HepG2 (cell line): ENCODE results near the gene VAC14. TPM values are rescaled to one million over a fixed set of nuclear protein-coding genes. Genes with fewer than 3 reads are reported as not detected.

Experiments used
- ASH2L ChIP-seq: fragments of 300-600, 200-600 bp; sonication (generic); IDR thresholded peaks from 2 replicates; pipeline ENCODE4 v1.7.0; 2017; ENCODE audit warnings: low read depth, mild to moderate bottlenecking, moderate library complexity, mixed read lengths, low read length; ENCODE audit not compliant: insufficient read length
- BORCS8-MEF2B ChIP-seq: sonication (generic); formaldehyde crosslinking; IDR thresholded peaks from 2 replicates; pipeline ENCODE4 v1.8.0; 2022; ENCODE audit warnings: mild to moderate bottlenecking, missing genetic modification reagents
- CC2D1A ChIP-seq: sonication (generic); formaldehyde crosslinking; IDR thresholded peaks from 2 replicates; pipeline ENCODE4 v1.8.1; 2023; ENCODE audit warnings: mild to moderate bottlenecking, missing genetic modification reagents
- DMAP1 ChIP-seq: IDR thresholded peaks from 2 replicates; pipeline ENCODE4 v1.6.1; 2016
- FOXC1 ChIP-seq: sonication (generic); formaldehyde crosslinking; IDR thresholded peaks from 2 replicates; pipeline ENCODE4 v1.8.0; 2022; ENCODE audit warnings: mild to moderate bottlenecking, missing genetic modification reagents, borderline replicate concordance
- JUN ChIP-seq: sonication (generic); formaldehyde crosslinking; IDR thresholded peaks from 2 replicates; pipeline ENCODE4 v1.4.0; 2020; ENCODE audit warnings: mild to moderate bottlenecking, missing genetic modification reagents
- NR2F2 ChIP-seq: IDR thresholded peaks from 2 replicates; pipeline ENCODE4 v1.6.1; 2012; ENCODE audit warnings: low read depth, inconsistent platforms, borderline replicate concordance
- PRPF4 ChIP-seq: fragments of 200-400 bp; formaldehyde crosslinking; IDR thresholded peaks from 2 replicates; pipeline ENCODE4 v1.6.1; 2016; ENCODE audit warnings: low read length, low read depth; ENCODE audit not compliant: poor library complexity, severe bottlenecking
- RFX1 ChIP-seq: fragments of 450-650 bp; IDR thresholded peaks from 2 replicates; pipeline ENCODE4 v1.6.1; 2017
- SIX4 ChIP-seq: sonication (generic); formaldehyde crosslinking; IDR thresholded peaks from 2 replicates; pipeline ENCODE4 v1.4.0; 2020; ENCODE audit warnings: missing genetic modification reagents
- ZFP36L2 ChIP-seq: sonication (generic); formaldehyde crosslinking; IDR thresholded peaks from 2 replicates; pipeline ENCODE4 v1.4.0; 2020; ENCODE audit warnings: missing genetic modification reagents
- ZMYM3 ChIP-seq: sonication (generic); formaldehyde crosslinking; IDR thresholded peaks from 2 replicates; pipeline ENCODE4 v1.5.1; 2020; ENCODE audit warnings: mild to moderate bottlenecking, missing genetic modification reagents
- ZNF10 ChIP-seq: sonication (generic); formaldehyde crosslinking; IDR thresholded peaks from 2 replicates; pipeline ENCODE4 v1.4.0; 2020; ENCODE audit warnings: mild to moderate bottlenecking, low read depth, missing genetic modification reagents, borderline replicate concordance
- ZNF234 ChIP-seq: sonication (generic); formaldehyde crosslinking; conservative IDR thresholded peaks from 2 replicates; pipeline ENCODE4 v1.5.1; 2020; ENCODE audit warnings: mild to moderate bottlenecking, missing genetic modification reagents
- polyA plus RNA-seq, 8 experiments: library from polyadenylated mRNA; depleted of rRNA in 3 of 8; stranded (reverse) in 7 of 8; unstranded in 1 of 8; fragments of >200 nt; fragmentation: Illumina TruSeq in 4 of 8; extraction: Trizol in 4 of 8; gene quantifications; 2 replicates each; pipeline versions ENCODE4 v1.2.1 to v1.2.3, GENCODE V29; 2011 to 2016; ENCODE audit warnings: low read depth in 4 of 8, missing spikeins in 1 of 8, mixed read lengths in 1 of 8; ENCODE audit not compliant: insufficient read depth in 1 of 8
- total RNA-seq, 5 experiments: library from RNA; depleted of rRNA; stranded (reverse); fragments of >200 nt; fragmentation: Illumina TruSeq; extraction: Trizol; gene quantifications; 2 replicates each; pipeline ENCODE4 v1.2.3, GENCODE V29; 2016; ENCODE audit warnings: low read depth in 1 of 5
- TF ChIP-seq, protein P1 (sequence below): sonication (generic); formaldehyde crosslinking; IDR thresholded peaks from 2 replicates; pipeline ENCODE4 v1.4.0; 2020; ENCODE audit warnings: missing genetic modification reagents
- TF ChIP-seq, protein P2 (sequence below): sonication (generic); formaldehyde crosslinking; IDR thresholded peaks from 2 replicates; pipeline ENCODE4 v1.4.0; 2020; ENCODE audit warnings: missing genetic modification reagents
- TF ChIP-seq, protein P3 (sequence below): sonication (generic); formaldehyde crosslinking; IDR thresholded peaks from 2 replicates; pipeline ENCODE4 v1.5.1; 2020; ENCODE audit warnings: mild to moderate bottlenecking, missing genetic modification reagents, moderate library complexity
- TF ChIP-seq, protein P4 (sequence below): sonication (generic); formaldehyde crosslinking; conservative IDR thresholded peaks from 2 replicates; pipeline ENCODE4 v1.8.0; 2022; ENCODE audit warnings: missing genetic modification reagents
- TF ChIP-seq, protein P5 (sequence below): sonication (generic); formaldehyde crosslinking; IDR thresholded peaks from 2 replicates; pipeline ENCODE4 v1.5.0; 2020; ENCODE audit warnings: missing genetic modification reagents

VAC14 gene
- total and polyA plus RNA-seq, 2 of the 13 experiments (the other 11 are each of a cell fraction or from before 2014, with no cell fraction given) = 23.5 to 24.6 TPM

DNA sequence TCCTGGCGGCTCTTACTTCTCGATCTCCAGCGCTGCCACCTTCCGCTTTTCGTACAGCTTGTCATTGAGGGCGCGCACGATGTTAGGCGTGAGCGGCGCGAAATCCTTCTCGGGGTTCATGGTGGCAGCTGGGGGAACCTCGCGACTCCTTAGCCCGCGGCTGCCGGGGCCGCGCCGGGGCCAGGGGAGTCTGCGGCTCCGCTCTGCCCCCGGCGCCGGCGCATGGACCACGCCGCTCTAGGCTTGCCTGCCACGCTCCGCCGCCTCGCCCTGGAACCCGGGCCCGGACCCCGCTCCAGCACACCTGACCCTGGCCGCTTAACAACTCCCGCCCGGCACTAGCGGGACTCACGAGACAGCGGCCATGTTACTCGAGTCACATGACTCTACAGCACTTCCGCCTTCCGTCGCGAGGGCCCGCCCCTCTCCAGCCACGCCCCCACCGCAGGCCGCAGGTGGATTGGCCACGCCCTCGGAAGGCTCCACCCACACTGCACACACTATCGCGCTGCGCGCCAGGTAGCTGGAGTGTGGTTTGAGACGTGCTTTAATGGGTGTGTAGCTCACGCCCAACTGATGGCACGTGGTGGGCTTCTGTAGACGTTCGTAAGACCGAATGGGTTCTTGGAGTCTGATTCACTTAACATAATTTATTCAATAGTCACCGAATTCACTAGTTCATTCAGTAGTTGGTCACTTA lies at the start of gene VAC14 (continued):
- TF ChIP-seq FOXC1 (CRISPR knock-in tag) (no peak), JUN (CRISPR knock-in tag) (no peak), RFX1 (no peak), CC2D1A (no peak), ZNF234 (no peak), ASH2L (peak; percentile 89), PRPF4 (no peak), NR2F2 (0 out of 2 replicates have a peak, but pooled peaks have one; percentile 17), BORCS8-MEF2B (CRISPR knock-in tag) (peak; percentile 83), DMAP1 (CRISPR knock-in tag) (peak; percentile 72; the same call in 1 of the 2 replicates), ZMYM3 (CRISPR knock-in tag) (0 out of 2 replicates have a peak, but pooled peaks have one; percentile 29), ZFP36L2 (CRISPR knock-in tag) (no peak), SIX4 (CRISPR knock-in tag) (no peak), ZNF10 (CRISPR knock-in tag) (no peak)
- TF ChIP-seq, protein P1, sequence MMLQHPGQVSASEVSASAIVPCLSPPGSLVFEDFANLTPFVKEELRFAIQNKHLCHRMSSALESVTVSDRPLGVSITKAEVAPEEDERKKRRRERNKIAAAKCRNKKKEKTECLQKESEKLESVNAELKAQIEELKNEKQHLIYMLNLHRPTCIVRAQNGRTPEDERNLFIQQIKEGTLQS (CRISPR knock-in tag) = peak; percentile 22; the same call in 1 of the 2 replicates
- TF ChIP-seq, protein P2, sequence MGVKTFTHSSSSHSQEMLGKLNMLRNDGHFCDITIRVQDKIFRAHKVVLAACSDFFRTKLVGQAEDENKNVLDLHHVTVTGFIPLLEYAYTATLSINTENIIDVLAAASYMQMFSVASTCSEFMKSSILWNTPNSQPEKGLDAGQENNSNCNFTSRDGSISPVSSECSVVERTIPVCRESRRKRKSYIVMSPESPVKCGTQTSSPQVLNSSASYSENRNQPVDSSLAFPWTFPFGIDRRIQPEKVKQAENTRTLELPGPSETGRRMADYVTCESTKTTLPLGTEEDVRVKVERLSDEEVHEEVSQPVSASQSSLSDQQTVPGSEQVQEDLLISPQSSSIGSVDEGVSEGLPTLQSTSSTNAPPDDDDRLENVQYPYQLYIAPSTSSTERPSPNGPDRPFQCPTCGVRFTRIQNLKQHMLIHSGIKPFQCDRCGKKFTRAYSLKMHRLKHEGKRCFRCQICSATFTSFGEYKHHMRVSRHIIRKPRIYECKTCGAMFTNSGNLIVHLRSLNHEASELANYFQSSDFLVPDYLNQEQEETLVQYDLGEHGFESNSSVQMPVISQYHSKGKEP = peak; percentile 77
- TF ChIP-seq, protein P3, sequence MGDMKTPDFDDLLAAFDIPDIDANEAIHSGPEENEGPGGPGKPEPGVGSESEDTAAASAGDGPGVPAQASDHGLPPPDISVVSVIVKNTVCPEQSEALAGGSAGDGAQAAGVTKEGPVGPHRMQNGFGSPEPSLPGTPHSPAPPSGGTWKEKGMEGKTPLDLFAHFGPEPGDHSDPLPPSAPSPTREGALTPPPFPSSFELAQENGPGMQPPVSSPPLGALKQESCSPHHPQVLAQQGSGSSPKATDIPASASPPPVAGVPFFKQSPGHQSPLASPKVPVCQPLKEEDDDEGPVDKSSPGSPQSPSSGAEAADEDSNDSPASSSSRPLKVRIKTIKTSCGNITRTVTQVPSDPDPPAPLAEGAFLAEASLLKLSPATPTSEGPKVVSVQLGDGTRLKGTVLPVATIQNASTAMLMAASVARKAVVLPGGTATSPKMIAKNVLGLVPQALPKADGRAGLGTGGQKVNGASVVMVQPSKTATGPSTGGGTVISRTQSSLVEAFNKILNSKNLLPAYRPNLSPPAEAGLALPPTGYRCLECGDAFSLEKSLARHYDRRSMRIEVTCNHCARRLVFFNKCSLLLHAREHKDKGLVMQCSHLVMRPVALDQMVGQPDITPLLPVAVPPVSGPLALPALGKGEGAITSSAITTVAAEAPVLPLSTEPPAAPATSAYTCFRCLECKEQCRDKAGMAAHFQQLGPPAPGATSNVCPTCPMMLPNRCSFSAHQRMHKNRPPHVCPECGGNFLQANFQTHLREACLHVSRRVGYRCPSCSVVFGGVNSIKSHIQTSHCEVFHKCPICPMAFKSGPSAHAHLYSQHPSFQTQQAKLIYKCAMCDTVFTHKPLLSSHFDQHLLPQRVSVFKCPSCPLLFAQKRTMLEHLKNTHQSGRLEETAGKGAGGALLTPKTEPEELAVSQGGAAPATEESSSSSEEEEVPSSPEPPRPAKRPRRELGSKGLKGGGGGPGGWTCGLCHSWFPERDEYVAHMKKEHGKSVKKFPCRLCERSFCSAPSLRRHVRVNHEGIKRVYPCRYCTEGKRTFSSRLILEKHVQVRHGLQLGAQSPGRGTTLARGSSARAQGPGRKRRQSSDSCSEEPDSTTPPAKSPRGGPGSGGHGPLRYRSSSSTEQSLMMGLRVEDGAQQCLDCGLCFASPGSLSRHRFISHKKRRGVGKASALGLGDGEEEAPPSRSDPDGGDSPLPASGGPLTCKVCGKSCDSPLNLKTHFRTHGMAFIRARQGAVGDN (CRISPR knock-in tag) = peak; percentile 92
- TF ChIP-seq, protein P4, sequence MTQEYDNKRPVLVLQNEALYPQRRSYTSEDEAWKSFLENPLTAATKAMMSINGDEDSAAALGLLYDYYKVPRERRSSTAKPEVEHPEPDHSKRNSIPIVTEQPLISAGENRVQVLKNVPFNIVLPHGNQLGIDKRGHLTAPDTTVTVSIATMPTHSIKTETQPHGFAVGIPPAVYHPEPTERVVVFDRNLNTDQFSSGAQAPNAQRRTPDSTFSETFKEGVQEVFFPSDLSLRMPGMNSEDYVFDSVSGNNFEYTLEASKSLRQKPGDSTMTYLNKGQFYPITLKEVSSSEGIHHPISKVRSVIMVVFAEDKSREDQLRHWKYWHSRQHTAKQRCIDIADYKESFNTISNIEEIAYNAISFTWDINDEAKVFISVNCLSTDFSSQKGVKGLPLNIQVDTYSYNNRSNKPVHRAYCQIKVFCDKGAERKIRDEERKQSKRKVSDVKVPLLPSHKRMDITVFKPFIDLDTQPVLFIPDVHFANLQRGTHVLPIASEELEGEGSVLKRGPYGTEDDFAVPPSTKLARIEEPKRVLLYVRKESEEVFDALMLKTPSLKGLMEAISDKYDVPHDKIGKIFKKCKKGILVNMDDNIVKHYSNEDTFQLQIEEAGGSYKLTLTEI (CRISPR knock-in tag) = no peak
- TF ChIP-seq, protein P5, sequence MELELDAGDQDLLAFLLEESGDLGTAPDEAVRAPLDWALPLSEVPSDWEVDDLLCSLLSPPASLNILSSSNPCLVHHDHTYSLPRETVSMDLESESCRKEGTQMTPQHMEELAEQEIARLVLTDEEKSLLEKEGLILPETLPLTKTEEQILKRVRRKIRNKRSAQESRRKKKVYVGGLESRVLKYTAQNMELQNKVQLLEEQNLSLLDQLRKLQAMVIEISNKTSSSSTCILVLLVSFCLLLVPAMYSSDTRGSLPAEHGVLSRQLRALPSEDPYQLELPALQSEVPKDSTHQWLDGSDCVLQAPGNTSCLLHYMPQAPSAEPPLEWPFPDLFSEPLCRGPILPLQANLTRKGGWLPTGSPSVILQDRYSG = 0 out of 2 replicates have a peak, but pooled peaks have one; percentile 21
